ENCODE results near the gene CSNK1A1L. TPM values are rescaled to one million over a fixed set of nuclear protein-coding genes. Genes with fewer than 3 reads are reported as not detected.

CSNK1A1L gene
- total and polyA plus RNA-seq, 2 of the 4 experiments (the other 2 are of a cell fraction), result not detected

GRCh38 chr13:37141011-37141410 is 35.5 kb upstream of the CSNK1A1L start:
- POLR2A ChIA-PET (ENCODE audit: unreplicated experiment), result no interaction called here
- intact Hi-C loops (cut with micrococcal nuclease), result no loop called here
- no peaks in the 10 kb centered on the region for H3K36me3 ChIP-seq (ENCODE audit: control insufficient read depth, insufficient read depth, low read length)

More at GRCh38 chr13:37141011-37141410, 35.5 kb upstream of the CSNK1A1L start:
- in situ Hi-C loops (cut with MboI; ENCODE audit: low sequenced_read_pairs), result no loop called here
- TF ChIP-seq CHD1 (IDR thresholded peaks at IDR 0.05; ENCODE audit: low read depth, low read length) (no peak), RCOR1 (IDR thresholded peaks at IDR 0.05; ENCODE audit: insufficient replicate concordance, low read length) (no peak), FOS (IDR thresholded peaks at IDR 0.05; ENCODE audit: low read depth, low read length) (no peak), NFE2L2 (IDR thresholded peaks at IDR 0.05; ENCODE audit: low read depth, low read length) (no peak), MAFK (IDR thresholded peaks at IDR 0.05; ENCODE audit: low read depth, low read length) (no peak)
- CTCF ChIA-PET, result no interaction called here
- H3K18ac ChIP-seq (ENCODE audit: low read depth, low read length), result no peak overlapping the region
- H3K4me2 ChIP-seq (ENCODE audit: low read depth, low read length), result no peak overlapping the region
- DNase-seq, result no peak
- WGBS, 2 experiments (ENCODE audit: extremely low coverage in 2 of 2, insufficient read length in 1 of 2), result no CpG with 5 or more reads among the region's 1 CpG
- H4K5ac ChIP-seq (ENCODE audit: low read depth, low read length), result no peak overlapping the region
- no peak overlapping the region for H3K56ac ChIP-seq (ENCODE audit: extremely low read depth, insufficient read depth, low read length)
- no peak overlapping the region for H2AFZ ChIP-seq (replicated peaks; ENCODE audit: low read length, poor library complexity)
- H2AK5ac ChIP-seq (ENCODE audit: low read depth, low read length), result no peak overlapping the region
- no peaks in the 10 kb centered on the region for H3K79me1 ChIP-seq (ENCODE audit: low read depth in 1 of 2, low read length in 2 of 2)
- no peak overlapping the region for H3K23ac ChIP-seq (ENCODE audit: low read depth, low read length)
- H2AK9ac ChIP-seq (replicated peaks; ENCODE audit: low read depth, low read length, poor library complexity), result no peak overlapping the region
- H3K9me1 ChIP-seq (ENCODE audit: insufficient read depth, low read length), result no peaks in the 10 kb centered on the region
- no peak overlapping the region for H2BK5ac ChIP-seq (ENCODE audit: low read depth, low read length, poor library complexity, severe bottlenecking)
- no peak overlapping the region for H2BK120ac ChIP-seq (ENCODE audit: low read depth, low read length)
- no peak overlapping the region for H3K4me3 ChIP-seq (ENCODE audit: insufficient read depth, low read depth, low read length)
- no peaks in the 10 kb centered on the region for H4K20me1 ChIP-seq (ENCODE audit: insufficient read depth, low read length)
- H3K27ac ChIP-seq (ENCODE audit: insufficient read depth, low read length), result no peak overlapping the region
- dilution Hi-C loops (cut with HindIII; ENCODE audit: low sequenced_read_pairs, unreplicated experiment), result no loop called here
- H4K8ac ChIP-seq (ENCODE audit: low read depth in 2 of 2, low read length in 2 of 2), result no peak overlapping the region
- no peaks in the 10 kb centered on the region for H3K9me3 ChIP-seq (ENCODE audit: control insufficient read depth, insufficient read depth, low read length)
- H4K91ac ChIP-seq (ENCODE audit: insufficient read depth, low read depth, low read length), result no peak overlapping the region
- H3K14ac ChIP-seq (replicated peaks; ENCODE audit: low read depth, low read length), result no peak overlapping the region
- H3K9ac ChIP-seq (ENCODE audit: low read depth, low read length), result no peak overlapping the region
- no peak for ATAC-seq (ENCODE audit: low read depth)
- H3K27me3 ChIP-seq (ENCODE audit: control insufficient read depth, insufficient read depth, low read length), result no peaks in the 10 kb centered on the region
- H2BK20ac ChIP-seq (ENCODE audit: low read depth, low read length), result no peak overlapping the region
- no TSS peak for BruUV-seq (replicated peaks)
- H3K4me1 ChIP-seq (ENCODE audit: control insufficient read depth, insufficient read depth, low read length), result peaks cover 5% of the 10 kb centered on the region; the same call in 1 of the 2 replicates
- no peak overlapping the region for H3K4ac ChIP-seq (ENCODE audit: low read depth, low read length)
- no peak overlapping the region for H2BK15ac ChIP-seq (ENCODE audit: low read depth, low read length)

Measured in IMR-90 (cell line).